ENCODE data around the gene SAMD4B.
"Not testable (repeated sequence)": the region's sequence is repeated elsewhere in the genome, so short reads cannot be mapped to it uniquely, and the experiment has no call there.

Gene SAMD4B

GRCh38 chr19:39310558-39311311 lies 31.5 kb upstream of the SAMD4B start:
- no peak for DNase-seq

GRCh38 chr19:39314016-39314728 lies 28.0 kb upstream of the SAMD4B start:
- no peak for DNase-seq

- DNase-seq: no peak
Measured at GRCh38 chr19:39315933-39316332, 26.3 kb upstream of the SAMD4B start.

- DNase-seq: no peak
Measured at GRCh38 chr19:39316627-39317321, 25.4 kb upstream of the SAMD4B start.

- DNase-seq: no peak
Measured at GRCh38 chr19:39317476-39317875, 24.7 kb upstream of the SAMD4B start.

GRCh38 chr19:39318071-39318470 lies 24.1 kb upstream of the SAMD4B start:
- DNase-seq: no peak

- no peak for DNase-seq
Measured at GRCh38 chr19:39318690-39319089, 23.5 kb upstream of the SAMD4B start.

- no peak for DNase-seq
Measured at GRCh38 chr19:39319098-39319891, 22.9 kb upstream of the SAMD4B start.

- no peak for DNase-seq
Measured at GRCh38 chr19:39319892-39320248, 22.4 kb upstream of the SAMD4B start.

- no peak for DNase-seq
Measured at GRCh38 chr19:39321117-39321831, 20.9 kb upstream of the SAMD4B start.

GRCh38 chr19:39321832-39322176 lies 20.4 kb upstream of the SAMD4B start:
- no peak for DNase-seq

GRCh38 chr19:39324242-39324842 lies 17.9 kb upstream of the SAMD4B start:
- DNase-seq: no peak

- DNase-seq: no peak
Measured at GRCh38 chr19:39325778-39326665, 16.2 kb upstream of the SAMD4B start.

GRCh38 chr19:39327363-39328045 lies 14.7 kb upstream of the SAMD4B start:
- no peak for DNase-seq

GRCh38 chr19:39328046-39328705 lies 14.0 kb upstream of the SAMD4B start:
- DNase-seq: peak; percentile 17

- DNase-seq: no peak
Measured at GRCh38 chr19:39329948-39330347, 12.3 kb upstream of the SAMD4B start.

GRCh38 chr19:39332293-39332692 lies 9.9 kb upstream of the SAMD4B start:
- no peak for DNase-seq

GRCh38 chr19:39332738-39333137 lies 9.5 kb upstream of the SAMD4B start:
- DNase-seq: not testable (repeated sequence)

- no peak for DNase-seq
Measured at GRCh38 chr19:39333507-39333906, 8.7 kb upstream of the SAMD4B start.

- no peak for DNase-seq
Measured at GRCh38 chr19:39334444-39334976, 7.7 kb upstream of the SAMD4B start.
